ENCODE results near the gene XDH. TPM values are rescaled to one million over a fixed set of nuclear protein-coding genes. Genes with fewer than 3 reads are reported as not detected.

Gene XDH
- total RNA-seq, 1 donor from 2014 or later: 0.41 TPM

- DNase-seq (no peak), ATAC-seq (no peak)
- intact Hi-C loops (cut with DNase I): no loop called here
- no peak overlapping the region for H3K27ac ChIP-seq
- TF ChIP-seq, protein P1, sequence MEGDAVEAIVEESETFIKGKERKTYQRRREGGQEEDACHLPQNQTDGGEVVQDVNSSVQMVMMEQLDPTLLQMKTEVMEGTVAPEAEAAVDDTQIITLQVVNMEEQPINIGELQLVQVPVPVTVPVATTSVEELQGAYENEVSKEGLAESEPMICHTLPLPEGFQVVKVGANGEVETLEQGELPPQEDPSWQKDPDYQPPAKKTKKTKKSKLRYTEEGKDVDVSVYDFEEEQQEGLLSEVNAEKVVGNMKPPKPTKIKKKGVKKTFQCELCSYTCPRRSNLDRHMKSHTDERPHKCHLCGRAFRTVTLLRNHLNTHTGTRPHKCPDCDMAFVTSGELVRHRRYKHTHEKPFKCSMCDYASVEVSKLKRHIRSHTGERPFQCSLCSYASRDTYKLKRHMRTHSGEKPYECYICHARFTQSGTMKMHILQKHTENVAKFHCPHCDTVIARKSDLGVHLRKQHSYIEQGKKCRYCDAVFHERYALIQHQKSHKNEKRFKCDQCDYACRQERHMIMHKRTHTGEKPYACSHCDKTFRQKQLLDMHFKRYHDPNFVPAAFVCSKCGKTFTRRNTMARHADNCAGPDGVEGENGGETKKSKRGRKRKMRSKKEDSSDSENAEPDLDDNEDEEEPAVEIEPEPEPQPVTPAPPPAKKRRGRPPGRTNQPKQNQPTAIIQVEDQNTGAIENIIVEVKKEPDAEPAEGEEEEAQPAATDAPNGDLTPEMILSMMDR (IDR thresholded peaks at IDR 0.05): no peak
- no peak overlapping the region for H3K4me3 ChIP-seq
- no peaks in the 10 kb centered on the region for H3K27me3 ChIP-seq
- H3K4me1 ChIP-seq: no peaks in the 10 kb centered on the region
- H3K36me3 ChIP-seq: no peaks in the 10 kb centered on the region
- no peaks in the 10 kb centered on the region for H3K9me3 ChIP-seq
Observed at GRCh38 chr2:31347319-31347718, 67.2 kb downstream of the XDH start.

- TF ChIP-seq, protein P1 (IDR thresholded peaks at IDR 0.05): no peak
- Histone ChIP-seq H3K4me3 (no peak overlapping the region), H3K27ac (no peak overlapping the region), H3K27me3 (no peaks in the 10 kb centered on the region), H3K36me3 (no peaks in the 10 kb centered on the region), H3K4me1 (no peaks in the 10 kb centered on the region), H3K9me3 (no peaks in the 10 kb centered on the region)
- no peak for ATAC-seq
- DNase-seq: no peak
- intact Hi-C loops (cut with DNase I): no loop called here
Observed at GRCh38 chr2:31344447-31344846, 70.1 kb downstream of the XDH start.

GRCh38 chr2:31341351-31341750 lies 73.2 kb downstream of the XDH start:
- Histone ChIP-seq H3K4me1 (no peaks in the 10 kb centered on the region), H3K36me3 (no peaks in the 10 kb centered on the region), H3K27me3 (no peaks in the 10 kb centered on the region), H3K4me3 (no peak overlapping the region), H3K9me3 (no peaks in the 10 kb centered on the region), H3K27ac (no peak overlapping the region)
- TF ChIP-seq, protein P1 (IDR thresholded peaks at IDR 0.05): no peak
- no peak for ATAC-seq
- DNase-seq: no peak
- intact Hi-C loops (cut with DNase I): no loop called here

GRCh38 chr2:31339696-31340095 lies 74.8 kb downstream of the XDH start:
- Histone ChIP-seq H3K27me3 (no peaks in the 10 kb centered on the region), H3K4me1 (no peaks in the 10 kb centered on the region), H3K36me3 (no peaks in the 10 kb centered on the region), H3K27ac (no peak overlapping the region), H3K4me3 (no peak overlapping the region), H3K9me3 (no peaks in the 10 kb centered on the region)
- DNase-seq (no peak), ATAC-seq (no peak)
- intact Hi-C loops (cut with DNase I): no loop called here
- TF ChIP-seq, protein P1 (IDR thresholded peaks at IDR 0.05): no peak

DNA sequence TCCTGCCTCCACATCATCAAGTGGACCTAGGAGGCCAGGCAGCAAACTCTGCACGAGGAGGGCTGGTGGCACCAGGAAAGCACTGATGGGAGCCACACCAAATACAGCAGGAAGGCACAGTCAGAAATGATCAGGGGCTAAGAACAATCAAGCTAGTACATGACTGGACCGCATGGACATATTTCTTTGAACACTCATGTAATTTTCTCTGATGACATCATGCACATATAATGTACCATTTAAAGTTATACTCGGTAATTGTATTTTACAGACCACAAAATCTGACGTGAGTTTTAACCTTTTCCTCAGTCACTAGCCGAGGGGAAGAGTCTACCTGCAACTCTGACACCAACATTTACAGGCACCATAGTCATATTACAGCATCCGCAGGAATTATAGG lies 76.7 kb downstream of the XDH start:
- Histone ChIP-seq H3K9me3 (no peaks in the 10 kb centered on the region), H3K27me3 (no peaks in the 10 kb centered on the region), H3K27ac (no peak overlapping the region), H3K4me3 (no peak overlapping the region), H3K4me1 (no peaks in the 10 kb centered on the region), H3K36me3 (no peaks in the 10 kb centered on the region)
- ATAC-seq (no peak), DNase-seq (no peak)
- TF ChIP-seq, protein P1 (IDR thresholded peaks at IDR 0.05): no peak
- intact Hi-C loops (cut with DNase I): no loop called here

DNA sequence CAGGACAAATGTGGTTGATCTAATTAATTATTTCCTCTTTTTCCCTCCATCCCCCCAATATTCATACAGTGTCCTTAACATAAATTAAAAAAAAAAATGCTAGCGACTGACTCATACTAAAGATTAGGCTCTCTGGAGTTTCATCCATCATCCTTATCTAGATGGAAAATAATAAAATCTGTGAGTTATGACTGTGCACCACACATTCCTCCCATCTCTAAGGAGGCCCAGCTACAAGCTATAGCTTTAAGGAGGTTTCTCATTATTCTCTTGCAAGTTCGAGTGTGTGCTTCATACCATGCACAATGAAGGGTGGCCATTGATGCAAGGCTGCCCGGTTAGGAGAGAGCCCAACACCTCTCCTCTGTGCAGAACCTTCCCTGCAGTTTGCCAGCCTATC lies 77.3 kb downstream of the XDH start:
- Histone ChIP-seq H3K36me3 (no peaks in the 10 kb centered on the region), H3K4me3 (no peak overlapping the region), H3K9me3 (no peaks in the 10 kb centered on the region), H3K27ac (no peak overlapping the region), H3K27me3 (no peaks in the 10 kb centered on the region), H3K4me1 (no peaks in the 10 kb centered on the region)
- intact Hi-C loops (cut with DNase I): no loop called here
- DNase-seq (no peak), ATAC-seq (no peak)
- TF ChIP-seq, protein P1 (IDR thresholded peaks at IDR 0.05): no peak

Data from upper lobe of right lung (tissue), 1 donor.